HG03354 (cell line): Measurements from ENCODE around the gene ST3GAL4.
A peak's percentile ranks its signal among the peaks of the same experiment; 100 is the strongest.
"Not testable (repeated sequence)": the region's sequence is repeated elsewhere in the genome, so short reads cannot be mapped to it uniquely, and the experiment has no call there.

Experiments used
- ATAC-seq: cut with Tn5 transposase; IDR thresholded peaks from one replicate; pipeline ENCODE4 v1.9.1; 2021; ENCODE audit warnings: mild to moderate bottlenecking; ENCODE audit not compliant: unreplicated experiment, poor library complexity, severe bottlenecking

ST3GAL4 gene

GRCh38 chr11:126355324-126355925 is at the start of gene ST3GAL4:
Gene ST3GAL4, plus strand, starts transcription at chr11:126355686. Its CDS starts 50,470 bp downstream, at chr11:126406156.
- ATAC-seq: peak; percentile 62

GRCh38 chr11:126305699-126306098 is 49.8 kb upstream of the ST3GAL4 start:
- ATAC-seq: peak; percentile 65

- no peak for ATAC-seq
These were observed 47.8 kb upstream of the ST3GAL4 start for GRCh38 chr11:126307706-126308105.

- ATAC-seq: no peak
These were observed 47.2 kb upstream of the ST3GAL4 start for GRCh38 chr11:126308271-126308671.

- ATAC-seq: not testable (repeated sequence)
These were observed 46.7 kb upstream of the ST3GAL4 start for GRCh38 chr11:126308771-126309170.

GRCh38 chr11:126310200-126310991 is 45.1 kb upstream of the ST3GAL4 start:
- peak; percentile 48 for ATAC-seq

GRCh38 chr11:126310992-126311310 is 44.5 kb upstream of the ST3GAL4 start:
- no peak for ATAC-seq

GRCh38 chr11:126311401-126312291 is 43.8 kb upstream of the ST3GAL4 start:
- peak; percentile 64 for ATAC-seq

- no peak for ATAC-seq
These were observed 42.5 kb upstream of the ST3GAL4 start for GRCh38 chr11:126312961-126313360.

GRCh38 chr11:126313826-126314225 is 41.7 kb upstream of the ST3GAL4 start:
- no peak for ATAC-seq

GRCh38 chr11:126317432-126317755 is 38.1 kb upstream of the ST3GAL4 start:
- no peak for ATAC-seq

- ATAC-seq: peak; percentile 49
These were observed 37.5 kb upstream of the ST3GAL4 start for GRCh38 chr11:126317756-126318573.

- ATAC-seq: peak; percentile 86
These were observed 36.7 kb upstream of the ST3GAL4 start for GRCh38 chr11:126318574-126319373.

GRCh38 chr11:126319374-126319740 is 36.1 kb upstream of the ST3GAL4 start:
- ATAC-seq: no peak

GRCh38 chr11:126322996-126323395 is 32.5 kb upstream of the ST3GAL4 start:
- ATAC-seq: no peak

- ATAC-seq: no peak
These were observed 28.0 kb upstream of the ST3GAL4 start for GRCh38 chr11:126327281-126328000.

GRCh38 chr11:126328001-126328390 is 27.5 kb upstream of the ST3GAL4 start:
- ATAC-seq: no peak

GRCh38 chr11:126328444-126328843 is 27.0 kb upstream of the ST3GAL4 start:
- ATAC-seq: no peak
